ELF-1 (cell line): Measurements from ENCODE around the gene SCUBE1.
A peak's percentile ranks its signal among the peaks of the same experiment; 100 is the strongest.

Experiments
- DNase-seq: peaks from one replicate; pipeline ENCODE4 v3.0.0-alpha.2; 2016; ENCODE audit warnings: low read depth, low spot score

Gene SCUBE1

DNA sequence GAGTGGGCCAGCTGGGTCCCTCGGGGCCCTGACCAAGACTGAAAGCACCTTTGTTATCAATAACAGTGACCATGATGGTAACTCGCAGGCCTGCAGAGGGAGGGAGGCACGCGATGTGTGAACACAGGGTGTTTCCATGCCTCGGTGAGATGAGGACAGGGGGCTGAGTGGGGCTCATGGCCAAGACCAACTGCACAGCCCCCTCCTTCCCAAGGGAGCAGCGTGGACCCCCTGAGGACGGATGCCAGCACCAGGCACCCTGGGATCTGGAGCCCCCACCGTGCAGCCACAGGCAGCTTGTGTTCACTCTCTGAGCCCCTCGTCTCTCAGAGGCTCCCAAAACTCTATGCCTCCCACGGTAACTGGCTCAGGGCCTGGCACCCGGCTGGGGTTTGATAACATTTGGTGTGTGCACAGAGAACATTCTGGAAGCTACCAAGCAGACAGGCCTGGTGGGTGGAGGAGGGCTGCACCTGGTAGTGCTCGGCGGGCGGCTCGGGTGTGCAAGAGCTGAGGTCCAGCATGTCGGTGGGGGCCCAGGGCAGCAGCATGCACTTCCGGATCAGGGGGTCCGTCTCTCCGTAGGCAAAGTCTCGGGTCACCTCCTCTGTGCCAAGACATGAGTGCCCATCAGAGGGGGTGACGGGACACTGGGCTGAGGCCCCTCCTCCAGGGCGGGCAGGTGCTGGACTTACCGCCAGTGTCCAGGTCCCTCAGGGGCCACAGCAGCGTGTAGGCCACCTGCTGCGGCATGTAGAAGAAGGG is 163.8 kb downstream of the SCUBE1 start:
- DNase-seq: no peak

DNA sequence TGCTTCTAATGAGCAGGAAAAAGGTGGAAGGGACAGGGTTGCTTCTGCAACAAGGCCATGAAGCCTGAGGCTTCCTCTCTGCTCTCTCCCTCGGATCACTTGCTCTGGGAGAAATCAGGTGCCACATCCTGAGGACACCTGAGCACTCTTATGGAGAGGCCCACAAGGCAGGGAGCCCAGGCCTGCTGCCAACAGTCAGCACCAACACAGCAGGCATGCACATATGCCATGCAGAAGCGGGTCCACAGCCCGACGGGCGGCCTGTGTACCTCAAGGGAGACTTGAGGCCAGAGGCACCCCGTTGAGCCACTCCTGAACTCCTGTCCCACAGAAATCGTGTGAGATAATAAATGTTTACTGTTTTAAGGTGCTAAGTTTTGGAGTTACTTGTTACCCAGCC is 165.7 kb downstream of the SCUBE1 start:
- DNase-seq: no peak

DNA sequence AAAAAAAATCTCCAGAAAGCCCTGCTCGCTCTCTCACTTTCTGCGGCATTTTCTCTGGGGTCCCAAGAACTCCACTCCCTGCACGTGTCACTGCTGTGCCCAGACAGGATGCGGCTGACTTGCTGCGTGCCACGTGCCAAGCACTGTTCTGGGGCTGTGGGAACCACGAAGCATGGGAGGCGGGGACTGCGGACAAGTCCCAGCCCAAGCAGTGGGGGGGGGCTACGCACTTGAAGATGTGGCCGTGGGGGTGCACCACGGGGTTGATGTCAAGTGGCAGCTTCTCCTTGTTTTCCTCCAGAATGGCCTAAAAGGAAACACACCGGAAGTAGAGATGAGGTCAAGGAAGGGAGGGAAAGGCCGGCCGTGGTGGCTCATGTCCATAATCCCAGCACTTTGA is 167.1 kb downstream of the SCUBE1 start:
- DNase-seq: no peak

DNA sequence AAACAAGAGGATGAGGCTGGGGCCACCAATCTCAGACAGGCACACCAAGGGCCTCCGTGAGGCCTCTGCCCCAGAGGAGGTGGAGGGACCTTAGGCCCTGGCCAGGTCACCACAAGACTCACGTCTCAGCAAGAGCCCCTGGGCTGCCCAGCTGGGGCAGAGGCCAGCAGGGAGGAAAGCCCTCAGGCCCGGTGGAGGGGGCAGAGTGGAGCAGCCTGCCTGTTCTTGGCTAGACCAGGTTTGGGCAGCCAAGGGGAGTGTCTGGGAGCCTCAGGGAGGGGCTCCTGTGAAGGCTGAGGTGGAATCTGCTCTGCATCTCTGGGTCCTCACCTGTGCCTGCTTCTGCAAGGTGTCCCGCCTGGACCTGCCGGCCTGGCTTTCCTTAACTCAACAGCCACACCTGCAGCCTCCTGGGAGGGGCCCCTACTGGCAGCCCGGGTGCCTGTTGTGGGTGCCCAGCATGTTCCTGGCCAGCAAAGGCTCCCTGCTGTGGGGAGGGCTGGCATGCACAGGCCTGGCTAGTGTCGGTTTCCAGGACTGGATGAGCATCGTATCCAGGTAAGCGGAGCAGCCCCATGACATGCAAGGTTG is 168.1 kb downstream of the SCUBE1 start:
- DNase-seq: no peak

DNA sequence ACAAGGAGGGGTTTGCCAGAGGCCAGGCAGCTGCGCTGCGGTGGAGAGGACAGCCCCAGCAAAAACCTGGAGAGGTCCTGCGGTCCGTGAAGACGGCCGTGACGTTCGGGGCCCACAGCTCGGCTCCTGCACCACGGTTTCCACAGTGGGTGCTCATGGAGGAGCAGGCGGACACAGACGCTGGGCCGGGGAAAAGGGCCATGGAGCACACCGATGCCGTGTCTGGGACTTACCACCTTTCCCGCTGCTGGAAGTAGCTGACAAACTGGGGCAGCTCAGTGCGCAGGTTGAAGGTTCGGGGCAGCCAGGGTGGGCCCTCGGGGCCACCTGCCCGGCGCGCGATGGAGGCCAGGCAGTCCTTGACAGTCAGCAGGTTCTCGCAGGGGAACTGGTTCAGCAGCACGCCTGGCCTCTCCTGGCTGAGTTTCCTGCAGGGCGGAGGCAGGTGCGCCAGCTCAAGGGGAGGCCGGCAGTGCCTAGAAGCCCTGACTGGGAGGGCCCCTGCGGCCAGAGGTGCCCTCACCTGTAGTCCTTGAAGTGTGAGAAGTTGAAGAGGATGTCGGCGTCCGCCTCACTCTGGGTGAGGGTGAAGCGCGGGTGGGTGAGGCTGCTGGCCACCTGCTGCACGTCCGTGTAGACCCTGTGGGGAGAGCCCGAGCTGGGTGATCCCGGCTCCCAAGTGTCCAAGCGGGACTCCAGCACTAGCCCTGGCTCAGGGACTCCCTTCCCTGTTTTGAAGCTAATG is 169.0 kb downstream of the SCUBE1 start:
- no peak for DNase-seq

DNA sequence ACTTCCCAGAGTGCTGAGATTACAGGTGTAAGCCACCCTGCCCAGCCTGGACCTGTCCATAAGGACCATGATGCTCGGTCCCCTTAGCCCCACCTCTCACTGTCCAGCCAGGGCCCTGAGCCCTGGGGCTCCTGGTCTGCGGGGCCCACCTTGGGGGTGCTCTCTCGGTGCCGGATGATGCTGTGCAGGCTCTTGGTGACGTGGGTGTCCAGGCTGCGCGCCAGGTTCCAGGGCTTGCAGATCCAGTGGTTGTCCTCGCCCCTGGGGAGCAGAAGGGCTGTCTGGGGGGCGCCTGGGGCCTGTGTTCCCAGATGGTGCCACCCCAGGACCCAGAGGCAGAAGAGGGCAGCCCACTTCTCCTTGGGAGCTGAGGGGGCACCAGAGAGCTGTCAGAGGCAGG is 169.6 kb downstream of the SCUBE1 start:
- no peak for DNase-seq

DNA sequence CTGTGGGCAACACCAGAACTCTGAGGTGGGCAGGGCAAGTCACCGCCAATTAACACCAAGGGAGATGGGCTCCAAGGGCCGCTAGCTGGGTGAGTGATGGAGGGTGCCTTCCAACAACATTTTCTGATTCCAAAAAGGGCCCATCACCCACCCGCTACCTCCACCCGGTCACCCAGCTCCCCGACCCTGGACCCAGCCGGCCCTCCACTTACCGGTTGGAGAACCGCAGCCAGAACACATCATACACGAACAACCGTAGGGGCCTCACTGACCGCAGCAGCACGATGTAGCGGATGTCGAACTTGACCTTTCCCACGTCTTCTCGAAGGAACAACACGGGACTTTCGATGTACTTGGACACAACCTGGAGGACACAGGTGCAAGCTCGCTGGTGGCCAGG is 171.0 kb downstream of the SCUBE1 start:
- DNase-seq: no peak

DNA sequence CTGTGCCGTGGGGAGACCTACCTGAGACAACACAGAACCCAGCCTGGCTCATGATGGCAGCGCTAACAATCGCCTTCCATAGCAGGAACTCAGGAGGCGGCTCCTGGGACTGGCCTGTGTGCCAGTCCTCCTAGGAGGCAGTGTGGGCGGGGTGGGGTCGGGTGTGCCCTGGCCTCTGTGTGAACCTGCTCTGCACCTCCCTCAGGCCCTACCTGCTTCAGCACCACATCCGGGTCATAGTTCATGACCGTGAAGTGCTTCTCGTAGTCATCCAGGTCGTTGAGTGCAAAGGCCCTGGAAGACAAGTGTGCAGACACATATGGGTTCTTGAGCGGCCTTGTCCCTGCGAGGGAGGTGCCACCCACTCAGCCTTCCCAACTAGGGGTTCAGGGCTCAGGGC is 171.6 kb downstream of the SCUBE1 start:
- no peak for DNase-seq

DNA sequence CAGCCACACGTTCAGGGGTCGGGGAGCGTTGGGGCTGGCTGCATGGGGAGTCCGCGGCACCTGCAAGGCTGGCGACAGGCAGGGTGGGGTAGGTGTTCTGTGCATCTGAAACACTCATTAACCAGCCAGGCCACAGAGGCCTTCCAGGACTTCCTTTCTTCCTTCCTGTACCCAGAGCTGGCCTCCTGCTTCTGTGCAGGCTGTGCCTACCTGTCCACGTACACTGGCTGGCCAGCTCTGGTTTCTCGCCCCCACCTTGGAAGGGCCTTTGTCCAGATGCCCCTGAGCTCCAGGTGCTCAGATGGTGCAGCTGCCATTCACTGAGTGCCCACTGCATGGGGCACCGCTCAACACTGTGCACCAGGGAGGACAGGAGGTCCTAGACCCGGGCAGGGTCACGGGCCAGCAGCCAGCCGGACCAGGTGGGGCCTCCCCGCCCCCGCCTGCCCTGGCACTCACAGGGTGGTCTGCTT is 172.1 kb downstream of the SCUBE1 start:
- no peak for DNase-seq

DNA sequence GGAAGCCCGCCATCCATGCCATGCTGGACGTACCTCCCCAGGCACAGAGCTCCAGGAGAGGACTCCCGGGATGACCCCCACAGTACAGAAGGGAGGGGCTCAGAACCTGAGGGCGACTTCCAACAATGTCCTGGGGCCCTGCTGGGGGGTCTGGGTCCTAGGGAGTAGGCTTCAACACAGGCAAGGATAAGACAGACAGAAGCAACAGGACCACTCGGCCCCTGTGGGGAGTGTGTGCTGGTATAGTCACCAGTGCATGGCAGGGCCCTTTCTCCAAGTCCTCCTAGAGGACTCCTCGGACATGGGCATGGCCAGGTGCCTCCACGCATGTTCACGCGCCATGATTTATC is 173.1 kb downstream of the SCUBE1 start:
- no peak for DNase-seq

DNA sequence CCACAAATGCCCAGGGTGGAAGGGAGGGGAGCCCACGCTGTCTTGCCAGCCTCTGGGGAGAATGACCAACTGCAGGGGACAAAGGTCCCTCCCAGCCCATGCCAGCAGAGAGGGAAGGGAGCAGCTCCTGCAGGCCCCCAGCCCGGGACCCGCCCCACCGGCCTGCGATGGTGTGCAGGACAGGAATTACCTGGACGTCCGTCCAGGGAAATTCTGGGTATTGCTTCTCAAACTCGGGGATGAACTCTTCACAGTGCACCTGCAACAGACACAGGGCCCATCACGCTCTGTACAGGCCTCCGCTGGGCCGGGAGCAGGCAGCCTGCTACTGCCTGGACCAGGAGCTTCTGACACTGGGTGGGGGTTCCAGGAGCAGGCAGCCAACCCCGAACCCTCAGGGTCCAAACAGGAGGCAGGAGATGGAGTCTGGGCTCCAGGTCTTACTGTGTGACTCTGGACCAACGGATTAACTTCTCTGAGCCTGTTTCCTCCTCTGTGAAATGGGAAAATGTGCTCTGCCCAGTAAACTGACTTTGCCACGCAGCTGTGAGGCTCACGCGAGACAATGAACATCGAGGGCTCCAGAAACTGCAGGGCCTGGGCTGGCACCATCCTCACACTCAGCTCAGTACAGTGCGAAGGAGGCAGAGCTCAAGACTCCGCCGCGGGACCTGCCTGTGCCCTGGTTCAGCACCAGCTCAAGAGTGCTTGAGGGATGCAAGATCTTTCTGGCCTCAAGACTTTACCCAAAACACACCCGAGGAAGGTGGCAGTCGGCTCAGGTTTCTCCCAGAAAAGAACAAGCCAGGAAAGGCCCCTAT is 173.7 kb downstream of the SCUBE1 start:
- no peak for DNase-seq

DNA sequence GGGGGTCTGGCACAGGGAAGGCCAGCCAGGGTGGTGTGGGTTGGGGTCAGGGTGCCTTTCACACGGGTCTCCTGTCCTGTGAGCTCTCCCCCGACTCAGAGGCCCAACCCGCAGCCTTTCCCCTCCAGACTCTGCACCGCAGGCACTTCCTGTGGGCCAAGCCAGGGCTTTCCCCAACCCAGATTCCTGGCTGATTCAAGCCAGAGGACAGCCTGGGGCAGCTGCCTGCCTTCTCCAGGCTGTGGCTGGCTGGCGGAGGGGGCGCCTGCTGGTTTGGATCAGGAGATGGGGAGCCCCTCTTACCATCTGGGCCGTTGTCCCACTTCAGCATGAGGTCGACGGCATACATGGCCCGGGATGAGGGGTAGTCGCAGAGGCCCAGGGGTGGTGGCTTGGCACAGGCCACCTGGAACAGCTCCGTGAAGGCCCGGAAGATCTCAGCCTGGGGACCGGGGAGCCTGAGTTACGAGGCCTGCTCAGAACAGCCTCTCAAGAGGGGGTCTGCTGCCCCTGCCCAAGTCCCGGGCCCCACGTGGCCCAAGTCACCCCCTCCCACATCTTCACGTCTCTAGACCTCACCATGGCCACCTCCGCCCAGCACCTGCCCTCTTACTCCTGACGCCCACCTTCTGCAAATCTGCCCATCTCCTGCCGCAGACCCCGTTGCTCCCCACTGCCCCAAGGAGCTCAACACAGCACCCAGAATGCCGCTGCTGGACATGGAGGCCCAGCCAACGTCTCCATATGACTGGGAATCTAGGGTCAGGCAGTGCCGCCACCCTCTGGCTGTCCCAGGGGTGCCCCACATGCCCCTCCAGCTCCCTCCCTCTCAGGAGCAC is 174.5 kb downstream of the SCUBE1 start:
- no peak for DNase-seq

DNA sequence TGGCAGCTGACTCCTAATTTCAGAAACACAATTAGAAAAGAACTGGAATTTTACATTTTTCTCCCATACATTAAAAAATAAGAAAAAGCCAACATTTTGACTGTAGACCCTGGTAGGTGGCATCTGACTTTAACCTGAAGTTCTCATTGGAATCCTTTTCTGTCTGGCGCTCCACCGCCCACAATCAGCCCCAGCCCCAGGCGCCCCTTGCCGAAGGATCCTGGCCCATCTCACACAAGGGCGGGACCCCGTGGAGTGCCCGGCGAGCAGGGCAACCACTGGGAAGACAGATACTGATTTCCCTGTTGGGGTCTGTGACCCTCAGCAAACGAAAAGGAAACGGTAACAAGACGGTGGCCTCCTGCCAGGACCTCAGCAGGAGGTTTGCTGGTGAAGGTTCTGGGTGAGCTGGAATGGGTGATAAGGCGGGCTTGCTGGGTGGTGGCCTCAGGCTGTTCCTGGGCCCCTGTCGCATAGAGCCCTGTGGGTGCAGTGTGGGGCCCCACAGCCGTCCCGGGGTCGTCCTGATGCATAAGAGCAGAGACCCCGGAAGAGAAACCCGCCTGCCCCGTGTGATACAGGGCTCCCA is 176.1 kb downstream of the SCUBE1 start:
- DNase-seq: no peak

DNA sequence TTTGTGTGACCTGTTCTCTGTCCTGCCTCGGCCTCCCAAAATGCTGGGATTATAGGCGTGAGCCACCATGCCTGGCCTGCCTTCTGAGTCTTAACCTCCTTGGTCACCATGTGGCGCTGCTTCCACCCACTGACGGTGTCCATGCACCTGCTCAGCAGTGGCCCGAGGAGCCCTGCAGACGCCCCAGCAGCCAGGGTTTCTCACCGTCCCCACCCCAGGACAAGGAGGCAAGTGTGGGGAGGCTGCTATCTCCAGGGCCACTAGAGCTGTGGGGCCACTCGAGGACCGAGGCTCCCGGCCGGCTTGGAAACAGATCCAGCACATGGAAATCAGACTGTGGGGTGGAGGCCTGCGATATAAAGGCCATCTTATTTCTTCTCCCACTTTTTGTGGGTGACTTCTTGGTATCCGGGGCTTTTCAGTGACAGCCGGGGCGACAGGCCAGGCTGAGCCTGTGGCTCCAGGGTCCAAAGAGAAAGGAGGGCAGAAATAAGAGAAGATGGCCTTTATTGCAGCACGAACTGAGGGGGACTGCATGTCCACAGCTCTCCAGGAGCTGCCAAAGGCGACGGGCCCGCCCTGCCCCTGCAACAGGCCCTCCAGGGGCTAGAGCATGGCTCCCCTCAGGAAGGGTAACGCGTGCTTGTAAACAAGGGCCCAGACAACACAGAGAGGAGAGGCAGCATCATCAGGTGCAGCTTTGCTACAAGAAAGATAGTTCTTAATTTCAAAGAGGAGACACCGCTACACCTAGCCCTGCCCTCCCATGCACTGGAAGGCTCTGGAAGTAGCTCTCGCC is 176.8 kb downstream of the SCUBE1 start:
- DNase-seq: no peak

DNA sequence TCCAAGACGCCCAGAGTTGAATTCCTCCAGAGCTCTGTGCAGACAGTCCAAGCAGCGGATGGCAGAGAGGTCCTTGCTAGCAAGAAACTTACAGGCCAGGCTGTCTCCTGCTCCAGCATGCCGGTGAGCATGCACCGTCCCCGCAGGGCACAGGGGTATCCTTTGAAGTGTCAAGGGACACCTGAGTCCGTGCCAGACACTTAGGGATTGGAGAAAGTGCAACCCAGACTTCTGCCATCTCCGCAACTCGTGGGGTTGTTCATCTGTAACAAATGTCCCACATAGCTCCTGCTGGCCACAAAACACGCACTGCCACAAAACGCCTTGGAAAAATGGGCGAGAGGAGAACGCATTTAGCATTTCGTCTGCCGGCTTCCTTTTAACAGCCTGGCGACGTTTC is 178.5 kb downstream of the SCUBE1 start:
- DNase-seq: peak; percentile 38

DNA sequence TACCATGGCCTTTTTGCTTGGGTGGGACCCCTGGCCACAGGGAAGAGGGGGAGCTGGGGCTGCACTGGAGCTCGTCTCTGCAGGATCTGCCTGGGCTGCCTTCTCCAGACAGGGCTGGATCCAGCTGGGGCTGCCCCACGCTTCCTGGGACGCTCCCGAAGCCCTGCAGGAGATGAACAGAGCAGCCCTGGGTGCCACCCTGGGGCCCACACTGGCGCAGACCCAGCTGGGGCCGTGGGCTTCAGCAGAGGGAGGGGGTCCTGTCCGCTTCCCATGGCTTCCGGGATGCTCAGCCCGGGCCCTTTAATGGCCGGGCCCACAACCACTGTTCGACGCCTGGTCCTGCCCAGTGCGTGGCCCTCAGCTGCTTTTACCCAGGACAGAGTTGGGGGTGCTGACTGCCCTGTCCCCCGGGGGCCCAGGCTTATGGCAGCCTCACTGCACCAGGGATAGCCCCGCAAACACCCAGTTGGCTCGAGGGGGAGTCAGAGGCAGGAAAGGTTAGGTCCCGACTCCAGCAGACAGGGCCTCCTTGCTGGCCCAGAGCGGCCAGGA is 179.9 kb downstream of the SCUBE1 start:
- DNase-seq: no peak

DNA sequence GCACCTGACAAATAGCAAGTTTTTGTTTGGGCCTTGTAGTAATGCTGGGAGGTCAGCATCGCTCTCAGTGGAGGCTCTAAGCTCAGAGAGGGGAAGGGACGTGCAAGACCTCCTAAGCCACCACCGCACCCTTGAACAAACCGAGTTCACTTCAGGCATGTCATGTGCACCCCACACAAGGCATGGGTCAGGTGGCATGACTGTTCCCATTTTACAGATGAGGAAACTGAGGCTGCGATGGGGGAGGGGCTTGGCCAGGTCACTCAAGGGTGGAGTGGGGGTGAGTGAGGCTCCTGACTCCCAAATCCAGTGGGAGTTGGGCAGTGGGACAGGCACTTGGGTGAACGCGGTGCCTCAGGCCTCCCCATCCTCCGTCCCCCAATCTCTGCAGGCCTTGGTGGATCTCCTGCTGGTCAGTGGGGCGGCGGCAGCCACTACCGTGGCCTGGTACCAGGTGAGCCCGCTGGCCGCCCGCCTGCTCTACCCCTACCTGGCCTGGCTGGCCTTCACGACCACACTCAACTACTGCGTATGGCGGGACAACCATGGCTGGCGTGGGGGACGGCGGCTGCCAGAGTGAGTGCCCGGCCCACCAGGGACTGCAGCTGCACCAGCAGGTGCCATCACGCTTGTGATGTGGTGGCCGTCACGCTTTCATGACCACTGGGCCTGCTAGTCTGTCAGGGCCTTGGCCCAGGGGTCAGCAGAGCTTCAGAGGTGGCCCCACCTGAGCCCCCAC is 180.6 kb downstream of the SCUBE1 start:
- DNase-seq: no peak

DNA sequence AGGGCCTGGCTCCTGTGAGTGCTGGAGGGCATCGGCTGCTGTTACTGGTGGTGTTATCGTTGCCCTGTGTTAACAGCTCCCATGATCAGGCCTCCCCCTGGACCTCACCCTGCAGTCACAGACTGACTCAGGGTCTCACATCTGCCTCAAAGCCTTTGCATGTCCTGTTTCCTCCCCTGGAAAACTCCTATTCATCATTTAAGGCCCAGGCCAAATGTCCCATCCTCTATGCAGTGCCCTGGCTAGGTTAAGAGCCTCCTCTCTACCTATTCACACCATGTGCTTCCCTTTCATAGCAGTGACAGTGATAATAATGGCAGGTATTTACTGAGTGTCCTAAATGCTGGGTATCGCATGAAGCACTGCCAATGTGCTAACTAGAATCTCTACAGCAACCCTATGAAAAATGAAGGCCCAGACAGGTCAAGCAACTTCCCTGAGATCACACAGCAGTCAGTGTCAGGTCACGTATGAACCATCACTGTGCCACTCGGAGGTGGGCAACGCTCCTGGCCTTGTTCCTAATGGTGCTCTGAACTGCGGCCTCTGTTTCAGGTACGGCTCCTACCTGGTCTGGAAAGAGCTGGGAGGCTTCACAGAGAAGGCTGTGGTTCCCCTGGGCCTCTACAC is 182.6 kb downstream of the SCUBE1 start:
- DNase-seq: no peak
